ENCODE measurements around the gene MVD. TPM values are rescaled to one million over a fixed set of nuclear protein-coding genes. Genes with fewer than 3 reads are reported as not detected.

The MVD gene
- total and polyA plus RNA-seq, 8 donors = 24.3 to 154 (median 36.3) TPM

DNA sequence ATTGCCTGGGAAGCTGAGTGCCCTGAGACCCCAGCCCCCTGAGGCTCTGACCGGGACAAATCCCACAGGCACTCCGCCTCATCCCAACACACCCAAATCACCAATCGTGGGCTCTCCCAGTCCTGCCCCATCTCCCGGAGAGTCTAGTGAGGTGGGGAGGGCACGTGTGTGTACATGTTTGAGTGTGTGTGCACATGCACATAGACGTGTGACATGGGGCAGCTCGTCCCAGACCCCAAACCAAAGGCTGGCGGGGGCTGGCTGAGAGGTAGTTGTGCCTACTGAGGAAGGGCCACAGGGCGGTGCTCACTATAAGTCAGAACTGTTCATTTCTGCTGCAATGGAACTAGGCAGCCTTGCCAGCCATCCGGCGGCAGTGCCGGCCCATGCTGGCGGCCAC lies 14.8 kb upstream of the MVD start:
- DNase-seq (no peak), ATAC-seq (no peak)
- Histone ChIP-seq H3K4me3 (no peak overlapping the region), H3K4me1 (peaks cover 0 to 24% of the 10 kb centered on the region in 2 donors), H3K9me3 (no peaks in the 10 kb centered on the region), H3K36me3 (peaks cover 0 to 39% of the 10 kb centered on the region in 2 donors), H3K27me3 (peaks cover 3 to 42% of the 10 kb centered on the region in 2 donors), H3K27ac (no peak overlapping the region)
- TF ChIP-seq, protein P1, sequence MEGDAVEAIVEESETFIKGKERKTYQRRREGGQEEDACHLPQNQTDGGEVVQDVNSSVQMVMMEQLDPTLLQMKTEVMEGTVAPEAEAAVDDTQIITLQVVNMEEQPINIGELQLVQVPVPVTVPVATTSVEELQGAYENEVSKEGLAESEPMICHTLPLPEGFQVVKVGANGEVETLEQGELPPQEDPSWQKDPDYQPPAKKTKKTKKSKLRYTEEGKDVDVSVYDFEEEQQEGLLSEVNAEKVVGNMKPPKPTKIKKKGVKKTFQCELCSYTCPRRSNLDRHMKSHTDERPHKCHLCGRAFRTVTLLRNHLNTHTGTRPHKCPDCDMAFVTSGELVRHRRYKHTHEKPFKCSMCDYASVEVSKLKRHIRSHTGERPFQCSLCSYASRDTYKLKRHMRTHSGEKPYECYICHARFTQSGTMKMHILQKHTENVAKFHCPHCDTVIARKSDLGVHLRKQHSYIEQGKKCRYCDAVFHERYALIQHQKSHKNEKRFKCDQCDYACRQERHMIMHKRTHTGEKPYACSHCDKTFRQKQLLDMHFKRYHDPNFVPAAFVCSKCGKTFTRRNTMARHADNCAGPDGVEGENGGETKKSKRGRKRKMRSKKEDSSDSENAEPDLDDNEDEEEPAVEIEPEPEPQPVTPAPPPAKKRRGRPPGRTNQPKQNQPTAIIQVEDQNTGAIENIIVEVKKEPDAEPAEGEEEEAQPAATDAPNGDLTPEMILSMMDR (IDR thresholded peaks at IDR 0.05) = no peak
- intact Hi-C loops (cut with DNase I) = no loop called here

DNA sequence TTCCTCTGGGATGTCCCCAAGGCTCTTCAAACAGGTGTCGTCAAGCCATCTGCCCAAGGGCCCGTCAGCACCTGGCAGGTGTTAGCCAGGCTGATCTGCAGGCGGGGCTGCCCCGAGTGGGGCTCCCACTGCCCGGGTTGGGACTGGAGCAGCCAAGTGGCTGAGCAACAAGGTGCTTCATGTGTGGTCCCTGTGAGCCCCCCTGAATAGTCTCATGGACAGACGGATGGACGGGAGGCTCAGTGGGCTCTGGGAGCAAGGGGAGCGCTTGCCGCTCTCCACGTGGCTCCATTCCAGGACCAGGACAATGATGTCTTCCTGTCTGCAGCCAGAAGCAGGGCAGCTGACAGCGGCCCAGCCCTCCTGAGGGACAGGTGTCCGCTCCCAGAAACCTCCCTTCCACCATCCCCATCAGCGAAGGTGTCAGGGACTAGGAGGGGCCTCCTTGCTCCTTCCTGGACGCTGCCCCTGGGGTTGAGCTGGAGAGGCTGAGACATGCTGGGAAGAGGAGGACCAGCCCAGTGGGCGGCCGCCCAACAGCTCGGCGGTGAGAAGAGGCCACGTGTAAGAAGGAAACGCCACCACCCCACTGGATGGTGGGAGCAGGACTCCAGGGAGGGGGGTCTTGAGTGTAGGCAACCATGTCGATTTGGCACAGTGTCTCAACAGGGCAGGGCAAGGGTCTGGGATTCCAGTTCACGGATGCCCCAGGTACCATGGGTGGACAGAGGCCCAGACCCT lies 13.8 kb upstream of the MVD start:
- Histone ChIP-seq H3K27me3 (peaks cover 3 to 35% of the 10 kb centered on the region in 2 donors), H3K4me3 (no peak overlapping the region), H3K36me3 (peaks cover 0 to 43% of the 10 kb centered on the region in 2 donors), H3K27ac (no peak overlapping the region), H3K4me1 (peaks cover 0 to 16% of the 10 kb centered on the region in 2 donors), H3K9me3 (no peaks in the 10 kb centered on the region)
- ATAC-seq (no peak), DNase-seq (no peak)
- intact Hi-C loops (cut with DNase I) = no loop called here
- TF ChIP-seq, protein P1 (IDR thresholded peaks at IDR 0.05) = no peak

DNA sequence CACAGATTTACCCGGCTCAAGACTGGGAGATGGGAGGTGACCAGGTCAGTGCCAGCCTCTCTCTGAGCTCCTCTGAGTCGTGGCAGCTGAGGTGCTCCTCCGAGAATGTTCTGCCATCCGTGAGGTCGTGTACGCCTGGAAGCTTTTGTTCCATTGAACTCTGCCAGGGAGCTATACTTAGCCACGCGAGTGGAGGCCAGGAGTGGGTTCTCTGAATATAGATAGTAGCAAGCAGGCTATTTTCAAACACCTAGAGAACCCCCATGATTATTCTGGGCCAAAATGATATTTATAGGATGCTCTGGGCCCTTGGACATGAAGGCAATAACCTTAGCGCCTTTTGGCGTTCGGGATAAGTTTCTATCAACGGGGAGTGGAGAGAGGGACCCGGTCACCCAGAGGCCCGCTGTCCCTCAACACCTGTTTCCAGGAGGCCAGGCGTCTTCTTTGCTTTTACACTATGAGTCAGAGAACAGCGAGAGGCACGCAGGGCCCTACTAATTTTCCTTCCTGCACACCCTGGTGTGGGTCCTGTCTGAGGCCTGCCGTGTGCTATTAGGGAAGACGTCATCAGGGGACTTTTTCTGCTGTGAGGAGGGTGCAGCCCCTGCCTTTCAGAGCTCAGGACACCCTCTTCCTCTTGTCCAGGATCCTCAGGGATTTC lies 11.0 kb upstream of the MVD start:
- peaks cover 0 to 20% of the 10 kb centered on the region in 2 donors for H3K27me3 ChIP-seq
- intact Hi-C loops (cut with DNase I) = no loop called here
- no peak for ATAC-seq
- DNase-seq = no peak
- no peak overlapping the region for H3K27ac ChIP-seq
- H3K4me3 ChIP-seq = no peak overlapping the region
- H3K4me1 ChIP-seq = no peaks in the 10 kb centered on the region
- no peaks in the 10 kb centered on the region for H3K9me3 ChIP-seq
- TF ChIP-seq, protein P1 (IDR thresholded peaks at IDR 0.05) = no peak
- peaks cover 0 to 43% of the 10 kb centered on the region in 2 donors for H3K36me3 ChIP-seq

DNA sequence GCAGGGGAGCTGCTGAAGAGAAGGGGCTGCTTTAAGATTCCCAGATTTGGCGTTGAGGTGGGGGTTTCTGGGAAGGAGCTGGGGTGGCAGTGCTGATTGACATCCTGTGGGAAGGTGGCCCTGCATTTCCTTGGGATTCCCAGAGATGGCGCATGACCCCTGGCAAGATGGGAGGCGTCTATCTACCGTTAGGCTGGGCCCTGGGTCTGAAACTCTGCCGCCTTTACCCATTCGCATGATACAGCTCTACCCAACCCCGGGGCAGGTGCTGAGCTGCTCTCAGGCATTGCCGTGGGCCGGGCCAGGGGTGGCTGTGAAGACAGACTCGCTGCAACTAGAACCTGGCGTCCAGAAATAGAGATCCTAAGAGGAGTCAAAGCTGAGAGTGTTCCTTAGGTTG lies 9.9 kb upstream of the MVD start:
- Histone ChIP-seq H3K4me1 (no peaks in the 10 kb centered on the region), H3K9me3 (no peaks in the 10 kb centered on the region), H3K4me3 (no peak overlapping the region), H3K27me3 (peaks cover 0 to 10% of the 10 kb centered on the region in 2 donors), H3K36me3 (peaks cover 0 to 32% of the 10 kb centered on the region in 2 donors), H3K27ac (no peak overlapping the region)
- TF ChIP-seq, protein P1 (IDR thresholded peaks at IDR 0.05) = no peak
- no peak for ATAC-seq
- intact Hi-C loops (cut with DNase I) = no loop called here
- no peak for DNase-seq

DNA sequence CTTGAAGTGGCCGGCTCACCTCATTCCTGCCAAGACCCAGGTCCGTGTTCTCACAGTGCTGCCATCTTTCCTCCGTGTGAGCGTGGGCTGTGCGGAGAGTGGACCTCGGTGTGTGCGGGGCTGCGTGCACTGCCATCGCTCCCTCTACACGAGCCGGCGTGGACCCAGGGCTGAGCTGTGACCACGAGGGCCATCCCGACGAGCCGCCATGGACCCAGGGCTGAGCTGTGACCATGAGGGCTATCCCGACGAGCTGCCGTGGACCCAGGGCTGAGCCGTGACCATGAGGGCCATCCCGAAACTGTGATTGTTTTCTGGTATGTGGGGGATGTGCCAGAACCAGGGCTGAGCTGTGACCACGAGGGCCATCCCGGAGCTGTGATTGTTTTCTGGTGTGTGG lies 8.9 kb upstream of the MVD start:
- intact Hi-C loops (cut with DNase I) = no loop called here

More for the DNA sequence above, 8.9 kb upstream of the MVD start:
- TF ChIP-seq, protein P1 (IDR thresholded peaks at IDR 0.05) = no peak
- H3K4me3 ChIP-seq = no peak overlapping the region
- no peaks in the 10 kb centered on the region for H3K4me1 ChIP-seq
- ATAC-seq = no peak
- peaks cover 0 to 23% of the 10 kb centered on the region in 2 donors for H3K36me3 ChIP-seq
- H3K27me3 ChIP-seq = no peaks in the 10 kb centered on the region
- no peak overlapping the region for H3K27ac ChIP-seq
- no peaks in the 10 kb centered on the region for H3K9me3 ChIP-seq
- no peak for DNase-seq

Measured in left lung (tissue), 10 donors.